IPS-18a (cell line): Measurements from ENCODE around the gene CDH19.

Experiments
- H3K27ac ChIP-seq: one replicate; pipeline ENCODE4 v1.5.1; 2013; ENCODE audit warnings: low read length
- H3K27me3 ChIP-seq: one replicate; pipeline ENCODE4 v1.6.1; 2013; ENCODE audit warnings: mild to moderate bottlenecking, low read length; ENCODE audit not compliant: control insufficient read depth, insufficient read depth
- H3K36me3 ChIP-seq: one replicate; pipeline ENCODE4 v1.6.1; 2013; ENCODE audit warnings: low read depth, low read length; ENCODE audit not compliant: control insufficient read depth
- H3K4me1 ChIP-seq: one replicate; pipeline ENCODE4 v1.6.1; 2013; ENCODE audit warnings: low read depth, low read length; ENCODE audit not compliant: control insufficient read depth
- H3K4me3 ChIP-seq: one replicate; pipeline ENCODE4 v1.5.1; 2013; ENCODE audit warnings: low read length
- H3K9ac ChIP-seq: one replicate; pipeline ENCODE4 v1.6.1; 2013; ENCODE audit warnings: mild to moderate bottlenecking, low read length, moderate library complexity
- H3K9me3 ChIP-seq: one replicate; pipeline ENCODE4 v1.6.1; 2013; ENCODE audit warnings: low read depth, low read length; ENCODE audit not compliant: control insufficient read depth

Gene CDH19

GRCh38 chr18:66562279-66562678 lies 41.6 kb downstream of the CDH19 start:
- no peak overlapping the region for H3K9ac ChIP-seq
- H3K9me3 ChIP-seq: no peaks in the 10 kb centered on the region
- H3K4me1 ChIP-seq: no peaks in the 10 kb centered on the region
- H3K27ac ChIP-seq: no peak overlapping the region
- H3K27me3 ChIP-seq: no peaks in the 10 kb centered on the region
- H3K4me3 ChIP-seq: no peak overlapping the region
- H3K36me3 ChIP-seq: no peaks in the 10 kb centered on the region

DNA sequence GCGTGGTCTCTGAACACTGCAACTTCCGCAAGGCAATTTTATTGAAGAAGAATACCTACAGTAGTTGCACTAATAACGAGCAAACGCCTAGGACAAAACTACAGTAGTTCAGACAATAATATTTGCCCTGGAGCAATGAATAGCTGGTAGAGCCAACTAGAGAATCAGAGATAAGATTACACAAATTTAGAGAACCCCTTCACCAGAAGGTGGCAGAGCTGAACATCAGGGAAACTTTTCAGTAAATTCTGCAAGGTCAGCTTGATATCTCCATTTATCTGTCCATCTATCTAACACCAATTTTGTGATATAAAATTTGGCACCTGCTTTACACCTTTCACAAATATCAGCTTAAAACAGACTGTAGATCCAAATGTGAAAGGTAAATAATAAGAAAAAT lies 43.8 kb downstream of the CDH19 start:
- Histone ChIP-seq H3K36me3 (no peaks in the 10 kb centered on the region), H3K9ac (no peak overlapping the region), H3K27ac (no peak overlapping the region), H3K4me3 (no peak overlapping the region), H3K27me3 (no peaks in the 10 kb centered on the region), H3K9me3 (no peaks in the 10 kb centered on the region), H3K4me1 (no peaks in the 10 kb centered on the region)

DNA sequence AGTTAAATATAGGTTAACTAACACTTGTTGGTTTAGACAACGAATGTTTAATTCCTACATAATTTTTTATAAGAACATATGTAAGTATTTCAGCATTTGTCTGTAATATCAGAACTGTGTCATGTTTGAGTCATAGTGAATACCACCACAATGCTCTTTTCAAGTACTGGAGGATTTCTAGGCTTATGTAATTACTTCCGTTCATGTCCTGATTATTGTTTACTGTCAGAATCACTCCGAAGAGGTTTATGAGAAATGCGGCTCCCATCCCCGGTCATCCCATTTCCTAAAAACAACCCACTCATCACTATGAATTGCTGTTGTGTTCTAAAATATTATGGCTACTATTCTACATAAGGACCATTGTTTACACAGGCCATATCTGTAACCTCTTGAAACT lies 45.1 kb downstream of the CDH19 start:
- H3K9ac ChIP-seq: no peak overlapping the region
- H3K27ac ChIP-seq: no peak overlapping the region
- H3K4me1 ChIP-seq: no peaks in the 10 kb centered on the region
- no peak overlapping the region for H3K4me3 ChIP-seq
- no peaks in the 10 kb centered on the region for H3K9me3 ChIP-seq
- no peaks in the 10 kb centered on the region for H3K27me3 ChIP-seq
- no peaks in the 10 kb centered on the region for H3K36me3 ChIP-seq

DNA sequence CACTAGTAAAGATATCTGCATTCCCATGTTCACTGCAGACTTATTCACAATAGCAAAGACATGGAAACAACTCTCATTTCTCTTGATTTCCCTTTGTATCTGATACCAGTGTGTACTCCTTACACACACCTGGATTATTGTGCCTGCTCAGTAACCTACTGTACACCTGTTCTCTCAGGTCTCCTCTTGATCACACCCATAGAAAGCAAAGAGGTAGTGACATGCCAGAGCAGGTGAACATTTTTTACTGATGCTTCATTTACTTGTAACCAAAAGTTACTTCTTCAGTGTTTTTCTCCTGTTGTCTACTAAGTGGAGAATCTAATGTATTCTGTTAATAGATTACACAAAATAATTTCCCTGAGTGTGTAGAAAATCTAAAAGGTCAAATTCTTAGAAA lies 46.8 kb downstream of the CDH19 start:
- Histone ChIP-seq H3K36me3 (no peaks in the 10 kb centered on the region), H3K27me3 (no peaks in the 10 kb centered on the region), H3K27ac (no peak overlapping the region), H3K9me3 (no peaks in the 10 kb centered on the region), H3K9ac (no peak overlapping the region), H3K4me1 (no peaks in the 10 kb centered on the region), H3K4me3 (no peak overlapping the region)

GRCh38 chr18:66555585-66555984 lies 48.3 kb downstream of the CDH19 start:
- no peaks in the 10 kb centered on the region for H3K36me3 ChIP-seq
- H3K4me1 ChIP-seq: no peaks in the 10 kb centered on the region
- no peak overlapping the region for H3K4me3 ChIP-seq
- H3K27me3 ChIP-seq: no peaks in the 10 kb centered on the region
- H3K27ac ChIP-seq: no peak overlapping the region
- H3K9ac ChIP-seq: no peak overlapping the region
- no peaks in the 10 kb centered on the region for H3K9me3 ChIP-seq

DNA sequence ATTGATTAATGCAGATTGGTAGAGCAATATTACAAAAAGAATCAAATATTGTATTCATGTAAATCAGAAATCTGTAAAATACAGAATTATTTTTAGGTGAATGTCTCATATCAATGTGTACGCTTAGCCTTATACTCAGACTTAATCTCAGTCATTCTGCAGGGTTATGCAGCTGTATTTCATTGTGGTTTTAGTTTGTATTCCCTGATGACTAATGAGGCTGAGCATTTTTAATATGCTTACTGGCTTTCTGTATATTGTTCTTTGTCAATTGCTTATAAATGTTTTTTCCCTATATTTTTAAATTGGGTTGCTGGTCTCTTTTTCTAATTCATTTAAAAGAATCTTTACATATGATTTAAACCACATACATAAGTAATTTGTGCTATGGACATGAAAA lies 50.1 kb downstream of the CDH19 start:
- H3K36me3 ChIP-seq: no peaks in the 10 kb centered on the region
- no peaks in the 10 kb centered on the region for H3K27me3 ChIP-seq

GRCh38 chr18:66550366-66550765 lies 53.5 kb downstream of the CDH19 start:
- H3K4me3 ChIP-seq: no peak overlapping the region
- no peak overlapping the region for H3K27ac ChIP-seq
- no peaks in the 10 kb centered on the region for H3K4me1 ChIP-seq
- H3K36me3 ChIP-seq: no peaks in the 10 kb centered on the region
- no peaks in the 10 kb centered on the region for H3K27me3 ChIP-seq
- no peak overlapping the region for H3K9ac ChIP-seq
- no peaks in the 10 kb centered on the region for H3K9me3 ChIP-seq

More for the DNA sequence above, 50.1 kb downstream of the CDH19 start:
- no peaks in the 10 kb centered on the region for H3K4me1 ChIP-seq
- H3K27ac ChIP-seq: no peak overlapping the region
- no peak overlapping the region for H3K4me3 ChIP-seq
- H3K9ac ChIP-seq: no peak overlapping the region
- no peaks in the 10 kb centered on the region for H3K9me3 ChIP-seq

DNA sequence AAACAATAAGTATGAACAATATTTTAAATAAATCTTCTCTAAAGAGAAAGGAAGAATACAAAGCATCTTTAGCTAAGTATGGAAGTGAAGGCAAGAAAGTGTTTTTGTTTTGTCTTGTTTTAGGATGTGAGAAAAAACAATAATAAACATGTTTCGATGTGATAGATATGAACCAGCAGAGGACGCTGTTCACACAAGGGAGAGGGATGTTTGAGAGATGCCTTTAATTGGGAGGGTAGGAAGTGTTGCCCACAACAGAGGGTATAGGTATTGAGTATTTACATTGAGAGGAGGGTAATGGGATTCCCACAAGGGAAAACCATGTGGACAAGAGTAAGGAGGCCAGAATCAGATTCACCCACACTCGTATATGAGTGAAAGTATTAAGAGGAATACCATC lies 55.1 kb downstream of the CDH19 start:
- no peaks in the 10 kb centered on the region for H3K36me3 ChIP-seq
- H3K27me3 ChIP-seq: no peaks in the 10 kb centered on the region
- H3K9ac ChIP-seq: no peak overlapping the region
- H3K4me1 ChIP-seq: no peaks in the 10 kb centered on the region
- H3K9me3 ChIP-seq: no peaks in the 10 kb centered on the region
- H3K27ac ChIP-seq: no peak overlapping the region
- no peak overlapping the region for H3K4me3 ChIP-seq

DNA sequence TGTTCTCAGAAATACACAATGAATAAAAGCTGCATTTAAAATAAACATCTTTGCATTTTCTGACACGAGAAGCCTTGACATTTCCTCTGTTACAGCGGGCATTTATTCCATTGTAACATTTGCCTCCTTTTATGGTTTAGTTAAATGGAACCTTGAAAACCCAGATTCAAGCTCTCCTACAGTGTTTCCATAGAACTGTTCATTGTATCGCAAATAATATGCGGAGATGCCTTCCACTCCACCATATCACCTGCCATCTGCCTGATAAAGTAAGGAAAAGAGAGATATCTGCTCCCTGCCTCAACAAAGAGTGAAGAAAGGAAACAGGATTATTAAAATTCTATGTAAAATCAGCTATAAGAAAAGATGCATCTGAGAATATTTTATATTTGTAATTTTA lies 69.8 kb downstream of the CDH19 start:
- Histone ChIP-seq H3K4me1 (peaks cover 9% of the 10 kb centered on the region), H3K27me3 (no peaks in the 10 kb centered on the region), H3K27ac (no peak overlapping the region), H3K9ac (no peak overlapping the region), H3K4me3 (no peak overlapping the region), H3K9me3 (no peaks in the 10 kb centered on the region), H3K36me3 (no peaks in the 10 kb centered on the region)

GRCh38 chr18:66533693-66534092 lies 70.2 kb downstream of the CDH19 start:
- Histone ChIP-seq H3K9me3 (no peaks in the 10 kb centered on the region), H3K4me1 (peaks cover 9% of the 10 kb centered on the region), H3K36me3 (no peaks in the 10 kb centered on the region), H3K9ac (no peak overlapping the region), H3K27ac (no peak overlapping the region), H3K27me3 (no peaks in the 10 kb centered on the region), H3K4me3 (no peak overlapping the region)

DNA sequence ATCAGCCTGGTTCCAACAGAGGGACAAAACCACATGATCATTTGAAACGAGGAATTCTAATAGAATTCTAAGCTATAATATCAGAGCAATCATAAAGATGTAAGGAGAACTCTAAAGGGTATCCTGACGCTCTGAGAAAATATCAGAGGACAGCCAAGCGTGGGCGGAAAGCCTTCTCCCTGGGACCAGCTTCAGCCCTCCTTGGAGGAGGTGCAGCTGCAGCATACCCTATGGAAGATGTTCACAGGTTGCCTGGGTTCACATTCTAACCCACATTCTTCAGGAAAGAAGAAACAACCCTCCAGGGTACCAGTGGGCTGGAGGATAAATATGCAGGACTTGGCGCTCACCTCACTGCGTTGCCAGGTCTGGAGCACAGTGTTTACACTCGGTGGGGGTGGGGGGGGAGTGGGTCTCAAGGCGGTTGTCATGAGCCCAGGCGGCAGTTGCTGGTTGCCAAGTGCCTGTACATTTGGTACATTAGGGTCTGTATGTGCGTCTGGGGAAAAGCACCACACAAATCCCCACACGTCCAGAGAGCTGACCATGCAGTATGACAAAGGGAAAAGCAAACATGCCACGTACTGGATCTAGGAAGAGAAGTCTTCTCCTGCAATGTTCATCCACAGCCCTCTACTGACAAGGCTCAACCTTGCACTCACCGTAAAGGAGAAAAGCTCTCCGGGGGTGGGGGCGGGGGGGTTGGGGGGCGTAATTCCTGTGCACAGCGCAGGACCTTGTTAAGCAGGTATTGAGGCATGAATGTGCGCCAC lies 80.5 kb downstream of the CDH19 start:
- Histone ChIP-seq H3K27ac (no peak overlapping the region), H3K36me3 (no peaks in the 10 kb centered on the region)

DNA sequence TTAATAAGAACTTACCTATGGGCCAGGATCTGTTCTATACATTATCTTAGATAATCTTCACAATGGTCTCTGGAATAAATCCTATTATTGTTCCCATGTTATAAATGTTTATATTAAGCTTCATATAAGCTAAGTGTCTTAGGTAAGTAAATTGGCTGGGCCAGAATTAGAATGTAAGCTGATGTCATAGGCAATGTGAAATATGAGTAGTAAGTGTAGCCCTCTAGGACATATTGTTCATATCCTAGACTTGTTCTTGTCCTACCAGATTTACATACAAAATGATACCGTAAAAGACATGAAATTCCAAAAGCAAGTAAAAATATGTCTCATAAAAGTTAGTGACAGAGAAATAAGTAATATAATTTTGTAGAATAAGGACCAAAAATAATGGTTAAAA lies 89.9 kb downstream of the CDH19 start:
- Histone ChIP-seq H3K9me3 (no peaks in the 10 kb centered on the region), H3K36me3 (no peaks in the 10 kb centered on the region), H3K27me3 (no peaks in the 10 kb centered on the region), H3K4me3 (no peak overlapping the region), H3K9ac (no peak overlapping the region), H3K27ac (no peak overlapping the region), H3K4me1 (peaks cover 6% of the 10 kb centered on the region)

More for the DNA sequence above, 80.5 kb downstream of the CDH19 start:
- Histone ChIP-seq H3K9me3 (no peaks in the 10 kb centered on the region), H3K4me3 (no peak overlapping the region), H3K4me1 (no peaks in the 10 kb centered on the region), H3K9ac (no peak overlapping the region), H3K27me3 (no peaks in the 10 kb centered on the region)
